Subcutaneous abdominal adipose tissue (tissue), 5 donors: ENCODE data around the gene FRAT1.
"Not testable (repeated sequence)": the region's sequence is repeated elsewhere in the genome, so short reads cannot be mapped to it uniquely, and the experiment has no call there.

Source experiments
- H3K27ac ChIP-seq: one replicate; pipeline ENCODE4 v1.7.0; 2013; ENCODE audit warnings: low read depth, mild to moderate bottlenecking, inconsistent platforms, low read length, moderate library complexity
- H3K27me3 ChIP-seq, 5 donors: one replicate each; pipeline ENCODE4 v1.7.0; 2013; ENCODE audit warnings: low read length in 5 of 5, inconsistent platforms in 1 of 5; ENCODE audit not compliant: control insufficient read depth in 5 of 5, insufficient read depth in 4 of 5
- H3K36me3 ChIP-seq, 5 donors: one replicate each; pipeline ENCODE4 v1.7.0; 2013; ENCODE audit warnings: low read length in 5 of 5; ENCODE audit not compliant: control insufficient read depth in 5 of 5, insufficient read depth in 5 of 5
- H3K4me1 ChIP-seq, 5 donors: one replicate each; pipeline ENCODE4 v1.7.0; 2013; ENCODE audit warnings: low read length in 5 of 5, mild to moderate bottlenecking in 3 of 5, moderate library complexity in 1 of 5; ENCODE audit not compliant: control insufficient read depth in 5 of 5, insufficient read depth in 5 of 5
- H3K4me3 ChIP-seq, 5 donors: one replicate each; pipeline ENCODE4 v1.7.0; 2013; ENCODE audit warnings: low read length in 5 of 5, low read depth in 1 of 5
- H3K9ac ChIP-seq, 5 donors: one replicate each; pipeline ENCODE4 v1.7.0; 2013; ENCODE audit warnings: low read length in 5 of 5, mild to moderate bottlenecking in 4 of 5, moderate library complexity in 3 of 5
- H3K9me3 ChIP-seq, 5 donors: one replicate each; pipeline ENCODE4 v1.7.0; 2013; ENCODE audit warnings: low read length in 5 of 5; ENCODE audit not compliant: control insufficient read depth in 5 of 5
- donor health status: healthy.
- donor health status: healthy.
- donor health status: healthy.
- donor health status: healthy.
- donor health status: healthy.

Gene FRAT1, protein sequence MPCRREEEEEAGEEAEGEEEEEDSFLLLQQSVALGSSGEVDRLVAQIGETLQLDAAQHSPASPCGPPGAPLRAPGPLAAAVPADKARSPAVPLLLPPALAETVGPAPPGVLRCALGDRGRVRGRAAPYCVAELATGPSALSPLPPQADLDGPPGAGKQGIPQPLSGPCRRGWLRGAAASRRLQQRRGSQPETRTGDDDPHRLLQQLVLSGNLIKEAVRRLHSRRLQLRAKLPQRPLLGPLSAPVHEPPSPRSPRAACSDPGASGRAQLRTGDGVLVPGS

DNA sequence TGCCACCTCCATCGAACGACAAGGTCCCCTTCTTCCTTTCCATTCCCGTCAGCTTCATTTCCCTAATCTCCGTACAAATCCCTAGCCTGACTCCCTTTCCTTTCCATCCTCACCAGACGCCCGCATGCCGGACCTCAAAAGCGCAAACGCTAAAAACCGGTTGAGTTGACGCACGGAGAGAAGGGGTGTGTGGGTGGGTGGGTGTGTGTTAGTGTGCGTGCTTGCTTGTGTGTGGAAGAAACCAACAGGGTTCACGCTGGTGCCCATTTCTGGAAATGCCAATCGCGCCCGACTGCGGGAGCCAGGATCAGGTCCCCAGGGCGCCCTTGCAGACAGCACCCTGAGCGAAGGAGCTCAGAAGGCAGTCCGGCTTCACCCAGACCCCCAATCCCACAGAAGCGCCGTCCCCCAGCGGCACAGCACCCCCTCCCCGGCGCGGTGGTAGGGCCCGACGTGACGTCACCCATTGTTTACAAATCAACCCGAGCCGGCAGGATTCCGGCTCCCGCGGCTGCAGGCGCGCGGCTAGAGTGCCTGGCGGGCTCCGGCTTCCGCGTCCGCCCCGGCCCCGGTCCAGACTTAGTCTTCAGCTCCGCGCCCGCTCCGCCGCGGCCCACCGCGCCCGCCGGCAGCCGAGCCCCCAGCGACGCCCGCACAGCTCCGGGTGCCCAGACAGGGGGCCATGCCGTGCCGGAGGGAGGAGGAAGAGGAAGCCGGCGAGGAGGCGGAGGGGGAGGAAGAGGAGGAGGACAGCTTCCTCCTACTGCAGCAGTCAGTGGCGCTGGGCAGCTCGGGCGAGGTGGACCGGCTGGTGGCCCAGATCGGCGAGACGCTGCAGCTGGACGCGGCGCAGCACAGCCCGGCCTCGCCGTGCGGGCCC is at the start of gene FRAT1:
Gene FRAT1 (plus strand): TSS at position 500 of the 880 bp plus-strand sequence. CDS start 183 bp downstream, at position 683.
- H3K9ac ChIP-seq: peak within 1 kb of the TSS in 4 of 5 donors; percentile 75 to 95 (median 87)
- H3K36me3 ChIP-seq: no peaks in the 10 kb centered on the region
- H3K4me3 ChIP-seq: peak within 1 kb of the TSS; percentile 65 to 95 (median 88)
- no peaks in the 10 kb centered on the region for H3K9me3 ChIP-seq
- H3K27ac ChIP-seq: peak within 1 kb of the TSS; percentile 96
- H3K27me3 ChIP-seq: no peaks in the 10 kb centered on the region
- peaks cover 4 to 34% (median 30%) of the 10 kb centered on the region in 5 donors for H3K4me1 ChIP-seq

DNA sequence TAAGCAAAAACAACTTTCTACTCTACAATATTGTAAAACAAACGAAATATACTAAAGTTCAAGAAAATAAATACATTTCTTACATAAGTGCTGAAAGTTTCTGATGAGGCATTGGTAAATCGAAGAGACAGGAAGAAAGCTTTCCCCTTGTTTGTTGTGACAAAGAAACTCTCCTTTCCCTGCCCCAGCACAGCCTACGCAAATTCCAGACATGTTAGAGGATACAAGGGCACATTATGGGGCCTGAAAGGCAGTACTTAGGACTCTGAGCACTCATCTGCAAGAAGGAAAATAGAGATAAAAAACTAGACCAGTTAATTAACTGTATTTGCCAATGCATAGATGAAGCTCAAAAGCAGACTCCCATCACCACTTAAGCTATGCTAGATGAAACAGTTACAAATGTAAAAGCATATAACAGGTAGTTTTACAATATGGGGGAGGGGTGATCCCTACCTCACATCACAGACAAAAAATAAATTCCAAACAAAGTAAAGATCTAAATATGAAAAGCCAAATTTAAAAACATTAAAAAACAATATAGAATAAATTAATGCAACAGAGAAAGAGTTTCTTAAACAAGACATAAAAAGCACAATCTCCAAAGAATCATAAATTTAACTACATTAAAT is 48.4 kb upstream of the FRAT1 start:
- Histone ChIP-seq H3K27me3 (no peaks in the 10 kb centered on the region), H3K4me3 (no peak overlapping the region)

DNA sequence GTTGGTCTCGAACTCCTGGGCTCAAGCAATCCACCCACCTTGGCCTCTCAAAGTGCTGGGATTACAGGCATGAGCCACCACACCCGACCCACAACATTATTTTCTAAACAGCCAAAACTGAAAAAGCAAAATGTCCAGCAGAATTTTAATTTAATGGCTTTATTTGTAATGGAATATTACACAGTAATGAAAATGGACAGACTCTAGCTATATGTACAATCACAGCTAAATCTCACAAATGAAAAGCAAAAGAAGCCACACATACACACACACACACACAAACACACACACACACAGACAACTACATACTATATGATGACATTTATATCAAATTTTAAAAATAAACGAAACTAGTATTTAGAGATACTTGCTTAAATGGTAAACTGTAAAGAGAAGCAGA is 45.4 kb upstream of the FRAT1 start:
- H3K27ac ChIP-seq: no peak overlapping the region
- H3K4me3 ChIP-seq: no peak overlapping the region
- H3K4me1 ChIP-seq: peaks cover 0 to 13% (median 11%) of the 10 kb centered on the region in 5 donors
- no peak overlapping the region for H3K9ac ChIP-seq
- no peaks in the 10 kb centered on the region for H3K27me3 ChIP-seq
- H3K9me3 ChIP-seq: peaks cover 0 to 2% (median 0%) of the 10 kb centered on the region in 5 donors
- H3K36me3 ChIP-seq: no peaks in the 10 kb centered on the region

More for the DNA sequence above, 48.4 kb upstream of the FRAT1 start:
- H3K9me3 ChIP-seq: peaks cover 0 to 2% (median 0%) of the 10 kb centered on the region in 5 donors
- no peak overlapping the region for H3K9ac ChIP-seq
- no peaks in the 10 kb centered on the region for H3K36me3 ChIP-seq
- no peak overlapping the region for H3K27ac ChIP-seq
- H3K4me1 ChIP-seq: peaks cover 0 to 3% (median 0%) of the 10 kb centered on the region in 5 donors

DNA sequence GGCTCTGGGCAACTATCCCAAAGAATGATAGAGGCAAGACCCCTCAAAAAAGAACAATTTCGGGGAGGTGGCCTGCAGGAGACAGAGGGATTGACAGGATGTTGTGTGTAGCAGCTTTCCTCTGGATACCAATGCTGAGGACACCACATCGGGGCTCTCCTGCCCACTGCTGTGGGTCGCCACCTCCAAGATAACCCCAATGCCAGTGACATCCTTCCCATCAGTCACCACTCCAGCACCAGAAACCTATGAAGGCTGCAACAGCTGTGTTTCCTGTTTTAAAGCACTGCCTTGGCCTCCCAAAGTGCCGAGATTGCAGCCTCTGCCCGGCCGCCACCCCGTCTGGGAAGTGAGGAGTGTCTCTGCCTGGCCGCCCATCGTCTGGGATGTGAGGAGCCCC is 44.2 kb upstream of the FRAT1 start:
- Histone ChIP-seq H3K36me3 (no peaks in the 10 kb centered on the region), H3K9me3 (peaks cover 0 to 2% (median 0%) of the 10 kb centered on the region in 5 donors), H3K4me3 (no peak overlapping the region), H3K4me1 (peaks cover 0 to 22% (median 19%) of the 10 kb centered on the region in 5 donors), H3K27me3 (no peaks in the 10 kb centered on the region), H3K9ac (no peak overlapping the region), H3K27ac (no peak overlapping the region)

DNA sequence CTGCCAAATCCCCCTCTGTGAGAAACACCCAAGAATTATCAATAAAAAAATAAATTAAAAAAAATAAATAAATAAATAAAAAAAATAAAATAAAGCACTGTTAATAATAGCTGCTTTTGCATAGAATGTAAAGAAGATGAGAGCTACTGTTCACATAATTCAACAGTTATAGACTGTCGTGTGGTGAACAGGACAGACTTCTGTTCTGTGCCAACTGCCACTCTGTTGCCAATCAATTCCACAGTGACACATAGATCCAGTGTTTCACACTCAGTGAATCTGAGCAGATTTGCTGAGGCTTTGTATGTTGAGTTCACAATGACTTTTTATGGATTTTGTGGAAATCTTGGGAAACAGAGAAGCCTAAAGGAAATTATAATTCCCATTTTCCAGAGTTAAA is 41.5 kb upstream of the FRAT1 start:
- Histone ChIP-seq H3K27ac (no peak overlapping the region), H3K9ac (no peak overlapping the region), H3K9me3 (no peaks in the 10 kb centered on the region), H3K4me3 (no peak overlapping the region), H3K27me3 (no peaks in the 10 kb centered on the region), H3K4me1 (peaks cover 0 to 22% (median 19%) of the 10 kb centered on the region in 5 donors), H3K36me3 (no peaks in the 10 kb centered on the region)

DNA sequence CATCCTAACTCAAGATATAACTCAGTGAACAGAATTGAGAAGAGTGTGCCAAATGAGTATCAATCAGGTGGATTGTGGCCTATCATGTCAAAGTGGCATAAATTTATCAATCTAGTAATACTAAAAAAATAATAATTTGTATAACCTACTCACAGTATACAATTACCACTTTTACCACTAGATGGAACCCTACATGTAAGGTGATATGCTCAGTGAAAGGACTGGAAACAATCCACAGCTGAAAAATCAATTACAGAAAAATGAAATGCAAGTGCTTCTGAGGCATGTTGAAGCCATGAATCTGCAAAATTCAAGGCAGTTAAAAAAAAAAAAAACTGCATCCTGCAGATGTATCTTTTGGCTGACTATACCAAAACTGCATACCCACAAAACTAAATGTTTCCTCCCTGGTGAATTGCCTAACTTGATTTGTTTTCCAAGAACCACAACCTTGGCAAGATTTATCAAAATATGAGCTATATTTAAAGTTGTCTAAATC is 40.5 kb upstream of the FRAT1 start:
- H3K36me3 ChIP-seq: no peaks in the 10 kb centered on the region
- H3K27me3 ChIP-seq: no peaks in the 10 kb centered on the region
- peaks cover 0 to 22% (median 19%) of the 10 kb centered on the region in 5 donors for H3K4me1 ChIP-seq
- no peak overlapping the region for H3K4me3 ChIP-seq
- H3K27ac ChIP-seq: peak overlapping the region; percentile 33
- H3K9ac ChIP-seq: no peak overlapping the region
- H3K9me3 ChIP-seq: no peaks in the 10 kb centered on the region

DNA sequence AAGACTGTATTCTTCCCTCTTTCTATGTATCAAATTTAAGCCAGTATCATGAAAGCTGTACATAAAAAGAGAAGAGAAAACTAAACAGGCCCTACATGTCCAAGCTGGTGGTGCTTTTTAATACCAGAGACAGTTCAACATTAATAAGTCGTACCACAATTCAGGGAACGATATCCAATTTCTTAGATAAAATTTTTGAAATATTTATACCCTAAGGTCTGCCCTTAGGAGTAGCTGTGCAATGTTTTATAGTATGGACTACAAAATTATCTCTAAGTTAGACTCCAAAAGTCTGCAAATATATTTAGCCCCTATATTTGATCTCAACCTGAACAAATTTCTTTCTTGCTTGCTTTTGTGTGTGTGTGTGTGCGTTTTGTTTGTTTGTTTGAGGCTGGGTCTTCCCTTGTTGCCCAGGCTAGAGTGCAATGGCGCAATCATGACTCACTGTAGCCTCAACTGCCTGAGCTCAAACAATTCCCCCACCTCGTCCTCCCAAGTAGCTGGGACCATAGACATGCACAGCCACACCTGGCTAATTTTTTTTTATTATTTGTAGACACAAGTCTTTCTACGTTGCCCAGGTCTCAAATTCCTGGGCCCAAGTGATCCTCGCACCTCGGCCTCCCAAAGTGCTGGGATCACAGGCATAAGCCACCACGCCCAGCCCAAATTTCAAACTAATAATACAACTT is 39.8 kb upstream of the FRAT1 start:
- H3K4me3 ChIP-seq: no peak overlapping the region
- H3K27ac ChIP-seq: peak overlapping the region; percentile 33
- H3K4me1 ChIP-seq: peaks cover 0 to 22% (median 19%) of the 10 kb centered on the region in 5 donors
- no peaks in the 10 kb centered on the region for H3K27me3 ChIP-seq
- H3K9me3 ChIP-seq: no peaks in the 10 kb centered on the region
- H3K9ac ChIP-seq: no peak overlapping the region
- H3K36me3 ChIP-seq: no peaks in the 10 kb centered on the region

DNA sequence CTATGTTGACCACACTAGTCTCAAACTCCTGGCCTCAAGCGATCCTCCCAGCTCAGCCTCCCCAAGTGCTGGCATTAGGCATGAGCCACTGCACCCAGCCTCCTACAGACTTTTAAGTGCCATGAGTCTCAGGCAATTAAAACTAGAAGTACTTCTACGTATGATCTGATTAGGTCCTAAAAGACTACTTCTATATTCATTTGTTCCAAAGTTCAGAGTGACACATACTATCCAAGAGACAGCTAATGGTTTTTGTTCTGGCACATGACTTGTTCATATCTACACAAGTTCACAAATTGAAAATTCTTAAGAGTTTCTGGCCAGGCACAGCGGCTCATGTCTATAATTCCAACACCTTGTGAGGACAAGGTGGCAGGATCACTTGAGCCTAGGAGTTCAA is 38.3 kb upstream of the FRAT1 start:
- Histone ChIP-seq H3K9me3 (no peaks in the 10 kb centered on the region), H3K27ac (no peak overlapping the region), H3K9ac (no peak overlapping the region), H3K4me1 (peaks cover 0 to 20% (median 18%) of the 10 kb centered on the region in 5 donors), H3K27me3 (no peaks in the 10 kb centered on the region), H3K4me3 (no peak overlapping the region), H3K36me3 (no peaks in the 10 kb centered on the region)

DNA sequence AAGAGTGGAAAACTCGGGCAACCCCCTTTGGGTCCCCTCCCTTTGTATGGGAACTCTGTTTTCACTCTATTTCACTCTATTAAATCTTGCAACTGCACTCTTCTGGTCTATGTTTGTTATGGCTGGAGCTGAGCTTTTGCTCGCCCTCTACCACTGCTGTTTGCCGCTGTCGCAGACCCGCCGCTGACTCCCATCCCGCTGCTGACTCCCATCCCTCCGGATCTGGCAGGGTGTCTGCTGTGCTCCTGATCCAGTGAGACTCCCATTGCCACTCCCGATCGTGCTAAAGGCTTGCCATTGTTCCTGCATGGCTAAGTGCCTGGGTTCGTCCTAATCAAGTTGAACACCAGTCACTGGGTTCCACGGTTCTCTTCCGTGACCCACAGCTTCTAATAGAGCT is 29.0 kb upstream of the FRAT1 start:
- not testable (repeated sequence) for H3K36me3 ChIP-seq, H3K4me3 ChIP-seq, H3K27me3 ChIP-seq, H3K9ac ChIP-seq, H3K27ac ChIP-seq, H3K9me3 ChIP-seq
- peaks cover 0 to 13% (median 8%) of the 10 kb centered on the region in 5 donors for H3K4me1 ChIP-seq
